Chondrocyte (in vitro differentiated cells): ENCODE results near the gene HOXB6. TPM values are rescaled to one million over a fixed set of nuclear protein-coding genes. Genes with fewer than 3 reads are reported as not detected.

Experiments
- DNase-seq: peaks from one replicate; pipeline ENCODE4 v3.0.0; 2021; ENCODE audit warnings: mixed read lengths, low spot score
- H3K27ac Mint-ChIP-seq: one replicate; pipeline ENCODE4 v1.8.0; 2021; ENCODE audit warnings: mild to moderate bottlenecking, moderate library complexity, mixed read lengths; ENCODE audit not compliant: unreplicated experiment
- H3K27me3 Mint-ChIP-seq: 2 replicates; pipeline ENCODE4 v1.8.0; 2021; ENCODE audit warnings: low read depth, mixed read lengths
- H3K36me3 Mint-ChIP-seq: 2 replicates; pipeline ENCODE4 v1.8.0; 2021; ENCODE audit warnings: low read depth, mixed read lengths
- H3K4me1 Mint-ChIP-seq: 2 replicates; pipeline ENCODE4 v1.8.0; 2021; ENCODE audit warnings: low read depth, mild to moderate bottlenecking, mixed read lengths
- H3K4me3 Mint-ChIP-seq: one replicate; pipeline ENCODE4 v1.8.0; 2021; ENCODE audit warnings: mild to moderate bottlenecking, moderate library complexity, mixed read lengths; ENCODE audit not compliant: unreplicated experiment
- H3K9me3 Mint-ChIP-seq: 2 replicates; pipeline ENCODE4 v1.8.0; 2021; ENCODE audit warnings: low read depth, mixed read lengths
- total RNA-seq: library from RNA; stranded (reverse); gene quantifications from 3 replicates; pipeline ENCODE4 v1.2.1, GENCODE V29; 2021
- TF ChIP-seq, protein P1 (sequence below): fragments of 200-600 bp; sonication (generic); IDR thresholded peaks from 2 replicates; pipeline ENCODE4 v1.5.0; 2021; ENCODE audit warnings: antibody characterized with exemption, mild to moderate bottlenecking, moderate library complexity

HOXB6 gene
- total RNA-seq, 1 donor from 2014 or later: not detected

DNA sequence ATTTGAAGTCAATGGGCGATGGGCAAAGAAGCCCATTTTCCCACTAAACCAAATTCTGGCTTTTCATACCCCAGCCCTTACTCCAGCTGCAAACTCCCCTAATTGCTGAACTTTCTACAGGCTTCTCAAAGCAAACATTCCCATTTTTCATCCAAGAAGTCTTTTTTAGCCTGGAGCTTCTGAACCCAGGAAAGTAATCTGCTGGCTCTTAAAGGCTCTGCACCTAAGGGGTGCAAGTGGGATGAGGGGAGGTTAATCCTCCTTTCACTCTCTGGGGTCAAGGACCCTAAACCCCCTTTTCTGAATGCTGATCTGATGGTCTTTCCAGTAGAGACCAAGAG is 3.7 kb upstream of the HOXB6 start:
- TF ChIP-seq, protein P1, sequence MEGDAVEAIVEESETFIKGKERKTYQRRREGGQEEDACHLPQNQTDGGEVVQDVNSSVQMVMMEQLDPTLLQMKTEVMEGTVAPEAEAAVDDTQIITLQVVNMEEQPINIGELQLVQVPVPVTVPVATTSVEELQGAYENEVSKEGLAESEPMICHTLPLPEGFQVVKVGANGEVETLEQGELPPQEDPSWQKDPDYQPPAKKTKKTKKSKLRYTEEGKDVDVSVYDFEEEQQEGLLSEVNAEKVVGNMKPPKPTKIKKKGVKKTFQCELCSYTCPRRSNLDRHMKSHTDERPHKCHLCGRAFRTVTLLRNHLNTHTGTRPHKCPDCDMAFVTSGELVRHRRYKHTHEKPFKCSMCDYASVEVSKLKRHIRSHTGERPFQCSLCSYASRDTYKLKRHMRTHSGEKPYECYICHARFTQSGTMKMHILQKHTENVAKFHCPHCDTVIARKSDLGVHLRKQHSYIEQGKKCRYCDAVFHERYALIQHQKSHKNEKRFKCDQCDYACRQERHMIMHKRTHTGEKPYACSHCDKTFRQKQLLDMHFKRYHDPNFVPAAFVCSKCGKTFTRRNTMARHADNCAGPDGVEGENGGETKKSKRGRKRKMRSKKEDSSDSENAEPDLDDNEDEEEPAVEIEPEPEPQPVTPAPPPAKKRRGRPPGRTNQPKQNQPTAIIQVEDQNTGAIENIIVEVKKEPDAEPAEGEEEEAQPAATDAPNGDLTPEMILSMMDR: no peak
- peaks cover 79% of the 10 kb centered on the region for H3K27me3 Mint-ChIP-seq
- no peaks in the 10 kb centered on the region for H3K9me3 Mint-ChIP-seq
- DNase-seq: no peak
- H3K4me3 Mint-ChIP-seq: no peak overlapping the region
- H3K4me1 Mint-ChIP-seq: peaks cover 9% of the 10 kb centered on the region
- H3K27ac Mint-ChIP-seq: no peak overlapping the region
- peaks cover 8% of the 10 kb centered on the region for H3K36me3 Mint-ChIP-seq

DNA sequence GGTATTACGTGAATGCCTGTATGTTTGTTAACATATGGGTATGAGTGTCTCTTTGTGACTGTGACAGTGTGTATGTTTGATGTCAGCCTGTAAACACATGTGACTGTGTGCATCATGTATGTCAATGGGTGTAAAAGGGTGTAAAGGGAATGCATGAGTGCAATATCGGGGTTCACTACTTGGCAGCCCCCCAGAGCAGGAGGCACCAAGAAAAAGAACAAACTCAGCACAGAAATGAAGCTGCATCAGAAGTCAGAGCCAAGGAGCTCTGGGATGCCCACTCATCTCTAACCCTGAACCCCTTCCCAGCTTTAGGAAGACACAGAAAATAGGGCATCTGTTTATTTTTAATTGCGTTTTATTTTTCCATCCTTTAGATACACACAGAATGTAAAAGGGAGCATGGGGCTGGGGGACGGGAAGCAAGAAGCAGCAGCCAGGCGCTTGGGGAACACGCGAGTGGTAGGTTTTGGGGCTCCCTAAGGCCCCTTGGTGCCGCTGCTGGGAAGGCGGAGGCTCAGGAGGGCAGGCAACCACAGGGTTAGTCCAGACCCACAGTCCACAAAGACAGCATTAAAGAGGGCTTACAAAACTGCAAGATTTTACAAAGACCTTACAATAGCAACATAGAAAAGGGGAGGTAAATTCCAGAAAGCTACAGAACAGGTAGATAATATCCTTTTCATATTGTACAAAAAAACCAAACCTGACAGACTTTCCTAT is 2.3 kb upstream of the HOXB6 start:
- Mint-ChIP-seq H3K4me1 (no peaks in the 10 kb centered on the region), H3K4me3 (no peak overlapping the region), H3K27ac (no peak overlapping the region)

GRCh38 chr17:48605991-48606891 is 1.5 kb upstream of the HOXB6 start:
- peaks cover 2% of the 10 kb centered on the region for H3K9me3 Mint-ChIP-seq
- H3K27ac Mint-ChIP-seq: no peak overlapping the region
- H3K27me3 Mint-ChIP-seq: peaks cover 83% of the 10 kb centered on the region
- no peak overlapping the region for H3K4me3 Mint-ChIP-seq
- no peaks in the 10 kb centered on the region for H3K4me1 Mint-ChIP-seq
- no peak for DNase-seq
- TF ChIP-seq, protein P1: no peak
- H3K36me3 Mint-ChIP-seq: peaks cover 8% of the 10 kb centered on the region

More for the DNA sequence above, 2.3 kb upstream of the HOXB6 start:
- peaks cover 81% of the 10 kb centered on the region for H3K27me3 Mint-ChIP-seq
- H3K9me3 Mint-ChIP-seq: peaks cover 2% of the 10 kb centered on the region
- no peak for DNase-seq
- TF ChIP-seq, protein P1: no peak
- H3K36me3 Mint-ChIP-seq: peaks cover 8% of the 10 kb centered on the region

- peaks cover 84% of the 10 kb centered on the region for H3K27me3 Mint-ChIP-seq
- no peak overlapping the region for H3K4me3 Mint-ChIP-seq
- no peak for DNase-seq
- TF ChIP-seq, protein P1: no peak
- H3K4me1 Mint-ChIP-seq: no peaks in the 10 kb centered on the region
- peaks cover 7% of the 10 kb centered on the region for H3K36me3 Mint-ChIP-seq
- H3K27ac Mint-ChIP-seq: no peak overlapping the region
- H3K9me3 Mint-ChIP-seq: peaks cover 2% of the 10 kb centered on the region
Measured at GRCh38 chr17:48605409-48605919, 678 bp upstream of the HOXB6 start.
